HG03060 (cell line): ENCODE data around the gene TJP1.
"Not testable (repeated sequence)": the region's sequence is repeated elsewhere in the genome, so short reads cannot be mapped to it uniquely, and the experiment has no call there.

Experiments used
- ATAC-seq: cut with Tn5 transposase; IDR thresholded peaks from one replicate; pipeline ENCODE4 v1.9.1; 2021; ENCODE audit warnings: low read depth, moderate number of reproducible peaks; ENCODE audit not compliant: unreplicated experiment

The TJP1 gene

DNA sequence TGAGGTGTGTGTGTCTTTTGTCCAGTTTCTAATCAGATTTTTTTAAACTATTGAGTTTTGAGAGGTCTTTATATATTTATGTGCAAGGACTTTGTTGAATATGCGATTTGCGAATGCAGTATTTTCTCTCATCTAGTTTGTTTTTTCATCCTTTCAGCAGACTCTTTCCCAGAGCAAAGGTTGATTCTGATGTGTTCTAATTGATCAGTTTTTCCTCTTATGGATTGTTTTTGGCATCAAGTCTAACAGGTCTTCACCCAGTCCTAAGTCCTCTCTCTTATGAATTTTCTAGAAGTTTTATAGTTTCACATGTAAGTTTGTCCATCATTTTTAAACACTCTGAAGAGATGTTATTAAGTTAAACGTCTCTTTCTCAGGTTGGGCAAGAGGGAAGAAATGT, 17.8 kb upstream of the TJP1 start:
- no peak for ATAC-seq

GRCh38 chr15:29838352-29839010, 16.2 kb upstream of the TJP1 start:
- ATAC-seq: no peak

- ATAC-seq: no peak
Observed at GRCh38 chr15:29835301-29835700, 13.0 kb upstream of the TJP1 start.

- ATAC-seq: no peak
Observed at GRCh38 chr15:29832709-29833108, 10.4 kb upstream of the TJP1 start.

- no peak for ATAC-seq
Observed at GRCh38 chr15:29826908-29827820, 4.9 kb upstream of the TJP1 start.

GRCh38 chr15:29825227-29825626, 3.0 kb upstream of the TJP1 start:
- ATAC-seq: peak; percentile 39

DNA sequence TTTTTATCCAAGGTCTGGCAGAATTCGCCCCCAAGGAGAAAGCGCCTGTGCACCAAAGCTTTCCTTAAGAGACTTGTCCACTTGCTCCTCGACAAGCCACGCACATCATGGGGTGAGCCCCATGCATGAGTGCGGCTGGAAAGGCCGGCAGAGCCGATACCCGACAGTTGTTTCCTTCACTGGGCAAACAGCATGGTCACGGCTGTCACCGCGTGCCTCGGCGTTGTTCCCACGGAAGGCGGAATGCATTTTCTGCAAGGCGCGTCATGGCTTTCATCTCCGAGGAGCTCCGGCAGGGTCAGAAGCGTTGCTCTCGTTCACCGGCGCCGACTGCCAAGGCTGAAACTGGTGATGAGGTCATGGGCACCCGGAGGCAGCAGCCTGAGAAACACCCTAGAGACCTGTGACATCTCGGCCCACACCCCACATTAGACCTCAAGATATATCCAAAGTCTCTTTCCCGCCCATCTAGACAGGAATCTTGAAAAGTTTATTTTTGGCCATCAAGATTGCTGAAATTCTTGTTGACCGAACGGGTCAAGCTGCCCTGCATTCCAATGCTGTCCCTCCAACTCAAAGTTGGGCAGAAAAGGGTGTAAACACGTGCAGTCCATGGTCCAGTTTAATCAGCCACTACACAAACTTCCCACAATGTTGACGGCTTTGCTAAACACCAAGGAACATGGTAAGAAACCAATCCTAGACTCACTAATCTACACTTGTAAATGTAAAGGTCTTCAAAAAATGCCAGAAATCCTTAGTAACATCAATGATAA, 604 bp upstream of the TJP1 start:
- no peak for ATAC-seq

- ATAC-seq: peak; percentile 57
Observed at GRCh38 chr15:29821416-29822099, 710 bp downstream of the TJP1 start.

GRCh38 chr15:29820394-29821154, 1.7 kb downstream of the TJP1 start:
- no peak for ATAC-seq

DNA sequence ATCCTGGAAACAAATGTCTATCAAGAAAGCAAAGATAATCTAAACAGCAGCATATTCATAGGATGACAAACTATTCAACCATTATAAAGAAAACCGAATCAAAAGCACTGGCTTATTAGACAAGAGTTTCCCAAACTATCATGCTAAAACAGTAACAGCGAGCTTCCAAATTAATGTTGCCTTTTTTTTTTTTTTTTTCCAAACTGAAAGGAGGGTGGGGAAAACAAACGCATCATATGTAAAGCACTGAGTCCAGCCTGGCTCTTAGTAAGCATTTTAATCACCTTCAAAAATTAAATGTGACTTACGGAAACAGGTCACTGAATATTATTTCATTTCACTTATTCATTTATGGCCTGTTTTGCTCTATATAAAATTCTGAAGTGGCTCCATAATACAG, 2.3 kb downstream of the TJP1 start:
- no peak for ATAC-seq

DNA sequence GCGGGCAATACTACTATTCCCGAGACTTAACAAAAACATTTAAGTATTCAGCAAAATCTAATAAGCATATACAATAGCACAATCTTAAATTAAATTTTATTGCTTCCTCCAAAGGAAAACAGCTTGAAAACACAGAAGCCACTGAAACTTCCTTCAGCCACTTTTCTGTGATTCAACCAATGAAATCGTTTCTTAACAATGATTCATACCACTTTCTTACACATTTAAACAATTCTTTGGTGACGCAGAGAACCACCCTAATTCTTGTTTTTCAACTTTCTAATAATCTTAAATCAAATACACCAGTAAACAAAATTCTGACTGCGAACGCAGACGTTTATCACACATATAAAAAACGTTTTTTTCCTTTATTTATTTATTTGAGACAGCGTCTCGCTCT, 4.1 kb downstream of the TJP1 start:
- no peak for ATAC-seq

DNA sequence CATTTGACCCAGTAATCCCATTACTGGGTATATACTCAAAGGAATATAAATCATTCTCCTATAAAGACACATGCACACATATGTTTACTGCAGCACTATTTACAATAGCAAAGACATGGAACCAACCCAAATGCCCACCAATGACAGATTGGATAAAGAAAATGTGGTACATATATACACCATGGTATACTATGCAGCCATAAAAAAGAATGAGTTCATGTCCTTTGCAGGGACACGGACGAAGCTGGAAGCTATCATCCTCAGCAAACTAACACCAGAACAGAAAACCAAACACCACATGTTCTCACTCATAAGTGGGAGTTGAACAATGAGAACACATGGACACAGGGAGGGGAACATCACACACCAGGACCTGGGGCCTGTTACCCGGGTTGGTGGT, 4.8 kb downstream of the TJP1 start:
- ATAC-seq: not testable (repeated sequence)

DNA sequence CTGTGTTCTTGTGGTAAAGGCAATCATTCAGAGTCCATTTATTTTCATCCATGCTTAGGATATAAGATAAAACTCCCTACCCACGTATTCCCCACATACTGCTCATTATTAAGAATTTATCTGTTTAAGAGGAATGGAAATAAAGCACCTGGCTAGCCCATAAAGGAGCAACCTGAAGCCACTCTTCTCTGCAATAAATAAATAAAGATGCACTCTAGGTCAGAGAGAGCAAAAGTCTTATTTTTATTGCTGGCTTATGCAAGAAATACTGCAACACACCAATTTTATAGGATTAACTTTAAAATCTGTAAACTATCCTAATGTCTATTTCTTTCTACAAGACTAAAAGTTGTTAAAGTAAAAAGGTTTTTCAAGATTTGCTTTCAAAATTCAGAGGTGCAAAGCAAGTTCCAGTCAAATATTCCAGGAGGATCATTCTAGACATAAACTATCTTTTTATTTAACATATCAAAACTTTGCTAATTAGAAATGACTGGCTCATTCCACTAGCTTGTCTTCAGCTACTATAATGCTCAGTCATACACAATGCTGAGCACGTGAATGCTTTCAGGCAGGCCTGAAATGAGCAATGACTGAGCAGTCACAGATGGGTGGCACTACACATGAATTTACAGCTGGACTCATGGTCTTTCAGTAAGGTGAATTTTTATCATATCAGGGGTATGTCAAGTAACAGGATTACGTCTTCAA, 7.1 kb downstream of the TJP1 start:
- no peak for ATAC-seq

GRCh38 chr15:29813009-29813408, 9.3 kb downstream of the TJP1 start:
- no peak for ATAC-seq

DNA sequence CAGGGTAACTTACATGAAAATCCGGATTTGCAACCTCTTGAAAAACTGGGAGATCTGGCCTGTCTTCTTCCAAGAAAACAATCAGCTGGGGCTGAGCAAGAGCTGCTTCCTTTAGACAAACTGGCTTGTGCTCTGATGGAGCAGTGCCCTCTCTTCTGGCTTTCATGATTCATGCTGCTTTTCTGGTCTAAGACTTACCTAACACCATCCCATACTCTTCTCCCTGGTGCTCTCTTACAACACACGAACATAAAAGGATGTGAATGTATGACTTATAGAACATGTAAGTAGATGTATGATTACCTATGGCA, 9.9 kb downstream of the TJP1 start:
- ATAC-seq: no peak

DNA sequence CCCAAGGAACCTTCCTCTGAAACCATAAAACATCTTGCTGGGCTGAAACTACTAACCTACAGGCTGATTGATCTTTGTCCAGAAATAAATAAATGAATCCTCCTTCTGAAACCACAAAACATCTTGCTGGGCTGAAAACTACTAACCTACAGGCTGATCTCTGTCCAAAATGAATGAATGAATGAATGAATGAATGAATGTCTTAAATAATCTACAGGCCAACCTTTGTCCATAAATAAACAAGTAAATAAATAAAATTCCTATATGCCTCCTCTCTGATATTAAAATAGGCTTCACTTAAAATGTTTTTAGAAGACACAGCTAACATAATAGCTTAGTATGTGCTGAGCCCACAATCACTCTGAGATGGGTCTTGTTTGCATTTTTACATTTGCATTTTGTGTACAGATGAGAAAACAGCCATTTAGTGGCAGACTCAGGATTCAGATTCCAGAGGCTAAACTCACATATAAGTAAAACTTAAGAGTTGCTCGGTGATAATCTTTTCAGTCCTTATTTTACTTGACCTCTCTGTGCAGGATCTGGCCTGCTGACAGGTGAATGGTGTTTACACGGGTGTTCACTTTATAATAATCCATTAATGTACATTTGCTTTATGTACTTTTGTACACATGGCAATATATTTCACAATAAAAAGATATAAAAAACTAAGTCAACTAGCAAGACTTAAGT, 10.4 kb downstream of the TJP1 start:
- ATAC-seq: no peak

GRCh38 chr15:29805708-29806104, 16.6 kb downstream of the TJP1 start:
- ATAC-seq: no peak

DNA sequence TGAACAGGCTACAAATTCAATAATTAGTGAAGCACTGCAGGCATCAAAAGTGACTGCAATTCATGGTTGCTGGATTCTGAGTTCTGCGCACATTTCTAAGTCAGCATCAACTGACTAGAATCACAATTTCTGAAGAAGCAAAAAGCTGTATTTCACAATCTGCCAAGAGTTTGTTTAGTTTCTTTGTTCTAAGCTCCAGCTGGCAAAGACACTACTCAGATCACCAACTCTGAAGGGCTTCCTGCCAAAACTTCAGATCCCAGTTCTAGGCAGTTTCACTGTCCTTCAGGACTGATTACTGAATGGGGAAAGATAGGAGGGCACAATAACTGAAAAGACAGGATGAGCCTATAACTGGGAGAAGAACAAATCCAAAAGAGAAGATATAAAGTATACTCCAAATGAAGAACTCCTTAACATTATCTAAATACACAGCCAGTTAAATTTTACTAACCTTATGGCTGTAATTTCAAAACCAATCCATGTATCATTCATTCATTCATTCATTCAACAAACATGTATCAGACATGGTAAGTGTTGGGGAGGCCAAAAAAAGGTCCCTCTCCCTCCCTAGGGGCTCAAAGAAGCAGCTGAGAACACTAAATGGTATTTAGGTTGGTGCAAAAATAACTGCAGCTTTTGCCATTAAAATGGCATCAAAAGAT, 17.1 kb downstream of the TJP1 start:
- no peak for ATAC-seq
